Anterior cingulate cortex (tissue), 58 donors: Measurements from ENCODE around the gene SERPINA10.
"Not testable (repeated sequence)": the region's sequence is repeated elsewhere in the genome, so short reads cannot be mapped to it uniquely, and the experiment has no call there.

Experiments used
- DNase-seq, 58 donors: peaks; one replicate each; lab custom pipeline; 2025; lab: John Stamatoyannopoulos, UW

Gene SERPINA10

DNA sequence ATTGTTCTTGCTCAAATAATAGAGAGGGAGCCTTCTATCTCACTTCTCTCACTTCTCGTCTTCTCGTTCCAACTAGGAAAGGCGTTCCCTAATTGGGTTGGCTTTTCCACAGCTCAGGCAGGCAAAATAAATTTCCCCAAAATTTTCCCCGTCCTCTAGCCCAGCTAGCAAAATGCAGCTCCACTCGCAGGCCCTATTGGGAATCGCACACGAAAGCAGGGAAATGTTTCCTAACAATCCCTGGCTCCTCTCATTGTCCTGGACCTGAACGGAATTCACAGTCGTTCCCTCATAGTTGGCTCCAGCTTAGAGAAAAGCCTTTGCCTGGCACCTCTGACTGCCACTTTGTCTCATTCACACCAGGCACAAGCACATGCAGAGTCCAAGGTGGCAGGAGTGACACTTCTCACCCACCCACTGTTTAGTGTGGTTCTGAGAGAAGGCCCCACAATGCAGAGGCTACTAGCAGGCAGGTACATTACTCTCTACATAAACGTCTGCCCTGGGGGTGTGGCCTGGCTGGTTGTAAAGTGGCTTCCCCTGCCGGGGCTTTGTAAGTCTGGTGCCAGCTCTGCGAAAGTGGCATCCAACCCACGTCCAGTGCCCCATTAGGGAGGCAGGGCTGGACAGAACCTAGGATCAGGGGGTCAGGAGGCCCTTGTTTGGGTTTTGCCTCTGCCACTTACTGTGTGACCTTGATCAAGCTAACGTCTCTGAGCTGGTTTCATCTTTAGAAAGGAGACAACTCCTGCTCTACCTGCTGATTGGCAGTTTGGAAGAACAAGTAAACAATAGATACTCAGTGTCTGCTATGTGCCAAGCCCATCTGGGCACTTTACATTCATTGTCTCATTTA lies 4.2 kb downstream of the SERPINA10 start:
- no peak for DNase-seq

DNA sequence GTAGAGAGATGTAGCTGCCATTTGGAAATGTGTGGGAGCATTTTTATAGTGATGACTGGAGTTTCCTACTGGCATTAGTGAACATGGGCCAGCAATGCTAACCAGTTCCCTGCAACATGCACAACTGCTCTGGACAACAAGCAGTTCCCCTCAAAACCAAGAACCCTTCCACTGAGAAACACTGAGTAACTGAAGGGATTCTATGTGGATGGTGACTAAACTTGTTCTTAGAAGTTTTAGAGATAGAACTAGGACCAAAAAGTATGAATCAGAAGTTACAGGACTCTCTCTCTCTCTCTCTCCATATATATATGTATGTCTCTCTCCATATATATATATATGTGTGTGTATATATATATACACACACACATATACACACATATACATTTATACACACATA lies 7.9 kb downstream of the SERPINA10 start:
- no peak for DNase-seq

DNA sequence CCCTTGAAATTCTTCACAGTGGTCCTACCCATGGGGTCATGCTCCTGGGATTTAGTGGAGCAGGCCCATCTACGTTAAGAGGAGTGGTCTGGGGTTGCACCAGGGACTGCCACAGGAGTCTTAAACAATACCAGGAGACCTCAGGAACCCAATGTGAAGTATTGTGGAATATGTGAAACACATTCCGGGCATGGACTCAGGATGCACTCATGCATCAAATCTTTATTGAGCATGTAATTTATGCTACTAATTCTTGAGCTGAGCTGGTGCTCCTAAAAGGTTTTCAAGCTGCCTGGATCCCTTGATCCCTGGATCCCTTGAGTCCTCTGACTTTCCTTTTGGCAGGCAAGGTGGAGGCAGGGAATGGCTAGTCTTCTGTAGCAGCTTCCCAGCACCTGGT lies 8.8 kb downstream of the SERPINA10 start:
- DNase-seq, result no peak

GRCh38 chr14:94282991-94283723 lies 9.9 kb downstream of the SERPINA10 start:
- DNase-seq, result no peak

DNA sequence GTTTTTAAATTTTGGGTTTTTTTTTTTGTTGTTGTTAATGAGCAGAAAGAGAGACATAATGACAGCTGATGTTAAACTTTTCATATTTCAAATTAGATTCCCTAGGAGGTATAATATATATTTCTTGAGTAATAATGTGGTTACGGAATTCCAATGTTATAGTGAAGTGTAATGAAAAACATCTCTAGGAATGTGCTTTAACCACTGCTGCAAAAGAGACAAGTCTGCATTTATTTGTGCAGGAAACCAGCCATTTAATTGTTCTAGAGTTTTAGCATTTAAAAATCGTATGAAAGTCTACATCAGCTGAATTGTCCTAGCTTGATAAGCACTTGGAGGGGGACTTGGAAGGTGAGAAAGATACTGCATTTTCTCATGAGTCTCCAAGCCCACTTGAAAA lies 14.3 kb downstream of the SERPINA10 start:
- DNase-seq, result no peak

DNA sequence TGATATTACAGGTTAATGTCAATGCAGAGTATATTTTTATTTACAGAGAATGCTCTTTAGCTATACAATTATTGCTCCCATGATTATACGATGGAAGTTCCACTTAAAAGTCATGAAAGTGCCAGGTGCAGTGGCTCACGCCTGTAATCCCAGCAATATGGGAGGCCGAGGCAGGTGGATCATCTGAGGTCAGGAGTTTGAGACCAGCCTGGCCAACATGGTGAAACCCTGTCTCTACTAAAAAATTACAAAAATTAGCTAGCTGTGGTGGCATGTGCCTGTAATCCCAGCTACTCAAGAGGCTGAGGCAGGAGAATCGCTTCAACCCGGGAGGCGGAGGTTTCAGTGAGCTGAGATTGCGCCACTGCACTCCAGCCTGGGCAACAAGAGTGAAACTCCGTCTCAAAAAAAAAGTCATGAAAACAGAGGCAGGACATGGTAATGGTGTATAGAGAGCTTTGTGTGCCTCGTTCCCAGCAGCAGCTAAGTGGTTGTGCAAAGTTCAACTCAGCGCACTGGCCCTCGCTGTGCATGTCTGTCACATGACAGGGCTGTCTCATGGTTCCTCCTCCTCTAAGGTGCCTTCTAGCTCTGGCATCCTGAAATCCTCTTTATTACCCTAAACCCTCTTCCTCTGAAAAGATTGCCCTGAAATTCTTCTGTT lies 16.0 kb downstream of the SERPINA10 start:
- not testable (repeated sequence) for DNase-seq

GRCh38 chr14:94269156-94269555 lies 23.9 kb downstream of the SERPINA10 start:
- peak in 31 of 58 donors; percentile 9 to 74 (median 41) for DNase-seq

- DNase-seq, result not testable (repeated sequence)
These were observed 24.5 kb downstream of the SERPINA10 start for GRCh38 chr14:94268582-94268981.

DNA sequence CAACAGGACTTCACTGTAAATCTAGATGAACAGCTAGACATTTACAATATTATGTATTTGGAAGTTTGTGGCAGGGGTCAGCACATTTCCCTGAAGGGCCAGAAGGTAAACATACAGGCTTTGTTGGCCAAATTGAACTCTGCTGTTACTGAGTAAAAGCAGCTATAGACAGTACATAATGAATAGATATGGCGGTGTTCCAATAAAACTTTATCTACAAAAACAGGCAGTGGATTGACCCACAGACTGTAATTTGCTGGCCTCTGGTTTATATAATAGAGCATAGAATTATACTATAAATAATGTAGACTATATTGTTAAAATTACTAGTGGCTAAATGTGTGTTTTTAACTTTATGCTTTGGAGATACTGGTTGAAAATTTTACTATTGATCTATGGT lies 25.7 kb downstream of the SERPINA10 start:
- DNase-seq, result no peak

DNA sequence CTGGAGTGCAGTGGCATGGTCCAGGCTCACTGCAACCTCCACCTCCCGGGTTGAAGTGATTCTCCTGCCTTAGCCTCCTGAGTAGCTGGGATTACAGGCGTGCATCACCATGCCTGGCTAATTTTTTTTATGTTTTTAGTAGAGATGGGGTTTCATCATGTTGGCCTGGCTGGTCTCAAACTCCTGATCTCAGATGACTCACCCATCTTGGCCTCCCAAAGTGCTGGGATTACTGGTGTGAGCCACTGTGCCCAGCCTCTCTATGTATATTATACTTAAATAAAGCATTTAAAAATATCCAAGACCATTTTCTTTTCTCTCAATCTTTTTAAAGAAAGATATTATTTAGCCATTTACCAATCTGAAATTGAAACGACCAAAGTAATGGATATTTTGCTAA lies 28.9 kb downstream of the SERPINA10 start:
- not testable (repeated sequence) for DNase-seq

DNA sequence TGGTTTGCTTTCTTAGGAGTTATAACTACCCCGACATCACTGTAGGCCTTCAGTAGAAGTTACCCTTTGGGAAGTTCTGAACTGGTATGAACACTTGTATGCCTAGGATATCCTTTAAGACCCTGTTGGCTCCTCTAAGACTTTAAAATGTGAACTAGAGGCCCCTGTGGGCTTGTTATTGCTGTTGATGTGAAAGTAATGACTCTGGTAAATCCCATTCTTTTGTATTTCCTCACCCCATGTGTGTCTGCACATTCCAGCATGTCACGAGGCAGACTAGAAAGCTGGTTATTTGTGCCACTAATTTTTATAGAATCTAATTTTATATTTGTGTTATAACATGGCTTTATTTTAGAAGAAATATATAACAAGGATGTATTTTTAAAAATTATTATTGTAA lies 48.9 kb downstream of the SERPINA10 start:
- no peak for DNase-seq

- peak in 6 of 58 donors; percentile 3 to 24 (median 8) for DNase-seq
These were observed 53.7 kb downstream of the SERPINA10 start for GRCh38 chr14:94239406-94239805.

DNA sequence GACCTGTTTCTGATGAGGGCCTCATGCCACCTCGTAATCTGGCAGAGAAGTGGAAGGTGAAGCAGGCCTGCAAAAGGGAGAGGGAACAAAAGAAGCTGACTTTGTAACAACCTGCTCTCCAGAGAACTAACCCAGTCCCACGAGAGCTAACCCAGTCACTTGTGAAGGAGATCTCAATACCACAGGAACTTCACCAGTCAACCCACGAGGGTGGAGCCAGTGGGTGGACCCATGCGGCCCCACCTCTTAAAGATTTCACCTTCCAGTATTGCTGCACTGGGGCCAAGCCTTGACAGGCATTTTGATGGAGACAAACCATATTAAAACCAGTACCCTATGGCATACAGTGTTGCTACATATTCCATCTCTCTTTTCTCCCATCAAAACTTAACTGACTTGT lies 55.1 kb downstream of the SERPINA10 start:
- DNase-seq, result no peak

DNA sequence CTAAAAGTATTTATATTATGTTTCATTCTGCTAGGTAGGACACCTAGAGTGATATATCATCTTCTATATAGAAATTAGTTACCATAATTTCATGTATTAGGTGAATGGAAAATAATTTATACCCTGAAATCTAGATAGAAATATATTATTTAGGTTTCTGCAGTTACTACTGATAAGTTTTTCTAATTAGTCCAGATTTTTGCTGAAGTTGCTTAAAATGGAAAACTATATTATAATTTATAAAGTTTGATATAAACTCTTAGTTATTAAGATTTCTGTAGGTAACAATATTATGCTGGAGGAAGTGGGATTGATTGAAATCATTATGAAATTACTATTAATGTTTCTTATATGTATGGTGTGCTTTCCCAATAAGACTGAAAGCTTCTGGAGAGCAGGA lies 56.0 kb downstream of the SERPINA10 start:
- DNase-seq, result no peak
